Activated CD4-positive, alpha-beta T cell treated with anti-CD3 and anti-CD28 coated beads, Interleukin-2, amount 50 U/mL, for 48 hours (primary cell): ENCODE results near the gene ST6GALNAC3.
"Not testable (repeated sequence)": the region's sequence is repeated elsewhere in the genome, so short reads cannot be mapped to it uniquely, and the experiment has no call there.

Source experiments
- DNase-seq, 2 experiments: peaks; one replicate each; pipeline ENCODE4 v3.0.0-alpha.2; 2020

The ST6GALNAC3 gene

DNA sequence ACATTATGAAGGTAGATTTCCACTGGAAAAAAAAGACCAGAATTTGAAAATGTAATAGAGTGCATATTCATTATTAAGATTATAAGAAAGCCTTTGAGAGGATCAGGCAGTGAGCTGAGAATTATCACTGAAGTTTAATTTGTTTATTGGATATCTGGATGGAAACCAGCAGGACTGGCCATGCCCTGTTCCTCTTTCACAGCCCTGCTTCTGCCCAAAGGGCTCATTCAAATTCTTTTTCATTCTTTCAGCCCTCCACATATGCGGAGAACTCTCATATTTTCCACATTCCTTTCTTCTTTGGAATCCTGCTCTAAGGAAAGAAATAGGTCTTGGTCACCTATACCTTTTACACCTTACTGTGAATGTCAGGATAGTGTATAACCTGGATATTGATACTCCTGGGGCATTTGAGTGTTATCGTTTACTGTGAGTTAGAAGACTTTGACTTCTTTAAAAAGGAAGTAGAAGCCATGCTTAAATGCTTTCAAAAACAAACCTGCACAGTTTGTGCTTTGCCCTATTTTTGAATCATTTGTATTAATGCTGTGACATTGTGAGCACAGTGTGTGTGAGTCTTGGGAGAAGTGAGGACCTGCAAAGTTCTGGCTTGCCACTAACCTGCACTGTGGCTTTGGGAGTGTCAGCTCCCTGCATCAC lies 35.5 kb downstream of the ST6GALNAC3 start:
- no peak for DNase-seq

DNA sequence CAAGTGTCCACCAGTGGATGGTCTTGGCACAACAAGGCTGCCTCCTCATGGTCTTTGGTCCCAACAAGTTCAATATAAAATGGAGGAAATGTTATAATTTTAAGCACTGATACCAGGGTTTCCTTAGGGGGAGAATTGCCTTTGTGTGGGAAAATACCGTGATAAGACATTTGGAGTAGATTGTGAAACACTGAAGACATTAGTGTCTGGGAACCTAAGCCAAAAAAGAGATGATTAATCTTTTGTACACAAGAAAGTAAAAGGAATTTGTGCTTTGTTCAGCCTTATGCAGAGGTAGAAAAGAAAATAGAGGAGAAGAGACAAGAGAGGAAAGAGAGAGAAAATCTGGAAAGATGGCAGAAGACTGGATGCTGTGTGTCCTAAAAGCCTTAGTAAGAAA lies 36.1 kb downstream of the ST6GALNAC3 start:
- no peak for DNase-seq

DNA sequence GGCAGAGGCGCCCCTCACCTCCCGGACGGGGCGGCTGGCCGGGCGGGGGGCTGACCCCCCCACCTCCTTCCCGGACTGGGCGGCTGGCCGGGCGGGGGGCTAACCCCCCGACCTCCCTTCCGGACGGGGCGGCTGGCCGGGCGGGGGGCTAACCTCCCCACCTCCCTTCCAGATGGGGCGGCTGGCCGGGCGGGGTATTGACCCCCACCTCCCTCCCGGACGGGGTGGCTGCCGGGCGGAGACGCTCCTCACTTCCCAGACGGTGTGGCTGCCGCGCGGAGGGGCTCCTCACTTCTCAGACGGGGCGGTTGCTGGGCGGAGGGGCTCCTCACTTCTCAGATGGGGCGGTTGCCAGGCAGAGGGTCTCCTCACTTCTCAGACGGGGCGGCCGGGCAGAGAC lies 37.8 kb downstream of the ST6GALNAC3 start:
- DNase-seq, result not testable (repeated sequence)

DNA sequence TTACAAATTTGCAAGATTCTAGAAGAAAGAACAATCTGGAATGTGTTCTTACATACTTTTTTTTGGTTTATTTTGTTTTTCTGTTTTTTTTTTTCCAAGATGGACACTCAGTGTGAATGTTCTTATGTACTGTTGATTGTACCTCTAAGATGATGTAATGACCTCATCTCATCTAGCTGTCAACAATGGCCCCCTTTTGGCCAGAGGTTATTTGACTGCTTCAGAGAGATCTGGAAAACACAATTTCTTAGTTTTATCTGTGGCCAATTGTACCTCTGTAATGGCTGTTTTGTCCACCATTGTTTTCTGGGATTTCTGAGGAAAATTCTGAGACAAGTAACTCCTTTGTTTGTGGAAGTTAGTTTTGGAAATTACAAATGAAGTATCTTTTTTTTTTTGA lies 38.9 kb downstream of the ST6GALNAC3 start:
- DNase-seq, result no peak

DNA sequence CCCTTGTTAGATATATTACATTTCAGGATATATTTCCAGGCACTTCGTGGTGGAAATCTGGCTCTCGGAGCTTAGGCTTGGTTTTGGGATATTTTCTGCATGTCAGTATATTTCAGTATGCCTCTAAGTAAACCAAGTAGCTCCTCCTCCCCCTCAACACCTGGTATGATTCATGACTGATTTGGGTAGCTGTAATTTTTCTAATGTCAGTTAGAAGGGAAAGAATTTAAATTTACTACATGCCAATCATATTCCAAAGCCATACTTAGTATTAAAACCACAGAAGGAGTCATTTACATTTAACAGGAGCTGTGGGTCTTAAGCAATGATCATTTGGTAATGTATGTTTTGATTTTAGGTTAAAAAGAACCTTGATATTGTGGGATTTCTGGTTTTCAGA lies 40.6 kb downstream of the ST6GALNAC3 start:
- DNase-seq, result no peak

DNA sequence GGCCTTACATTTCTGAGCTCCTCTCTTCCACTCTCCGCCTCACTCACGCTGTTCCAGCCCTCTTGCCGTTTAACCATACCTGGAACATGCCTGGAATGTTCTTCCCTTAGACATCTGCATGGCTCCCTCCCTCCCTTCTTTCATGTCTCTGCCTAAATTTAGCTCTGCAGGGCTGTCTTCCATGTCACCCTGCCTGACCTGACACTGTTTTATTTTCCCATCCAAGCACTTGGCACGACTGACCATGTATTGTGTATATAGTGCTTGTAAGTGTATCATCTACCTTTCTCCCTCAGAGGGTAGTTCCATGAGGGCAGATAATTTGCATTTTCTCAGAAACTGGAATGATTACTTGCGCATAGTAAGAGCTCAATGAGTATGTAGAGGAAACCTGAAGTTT lies 47.3 kb downstream of the ST6GALNAC3 start:
- no peak for DNase-seq

DNA sequence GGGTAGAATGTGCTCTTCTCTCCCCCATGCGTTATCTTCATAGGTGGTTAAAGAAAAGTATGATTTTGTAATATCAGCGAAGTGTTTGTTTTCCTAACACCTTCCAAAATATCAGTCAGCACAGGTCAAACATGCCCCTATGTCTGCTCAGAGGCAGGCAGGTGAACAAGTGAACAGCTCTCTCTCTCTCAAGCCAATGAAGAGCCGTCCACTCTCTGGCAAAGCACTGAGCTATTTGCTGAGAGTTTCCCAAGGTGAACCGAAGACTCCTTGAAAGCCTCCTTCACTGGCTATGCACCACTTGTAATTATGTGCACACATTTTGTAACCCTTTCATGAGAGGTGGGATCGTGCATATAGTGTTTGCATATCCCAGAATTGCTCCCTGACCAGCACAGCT lies 47.7 kb downstream of the ST6GALNAC3 start:
- no peak for DNase-seq

DNA sequence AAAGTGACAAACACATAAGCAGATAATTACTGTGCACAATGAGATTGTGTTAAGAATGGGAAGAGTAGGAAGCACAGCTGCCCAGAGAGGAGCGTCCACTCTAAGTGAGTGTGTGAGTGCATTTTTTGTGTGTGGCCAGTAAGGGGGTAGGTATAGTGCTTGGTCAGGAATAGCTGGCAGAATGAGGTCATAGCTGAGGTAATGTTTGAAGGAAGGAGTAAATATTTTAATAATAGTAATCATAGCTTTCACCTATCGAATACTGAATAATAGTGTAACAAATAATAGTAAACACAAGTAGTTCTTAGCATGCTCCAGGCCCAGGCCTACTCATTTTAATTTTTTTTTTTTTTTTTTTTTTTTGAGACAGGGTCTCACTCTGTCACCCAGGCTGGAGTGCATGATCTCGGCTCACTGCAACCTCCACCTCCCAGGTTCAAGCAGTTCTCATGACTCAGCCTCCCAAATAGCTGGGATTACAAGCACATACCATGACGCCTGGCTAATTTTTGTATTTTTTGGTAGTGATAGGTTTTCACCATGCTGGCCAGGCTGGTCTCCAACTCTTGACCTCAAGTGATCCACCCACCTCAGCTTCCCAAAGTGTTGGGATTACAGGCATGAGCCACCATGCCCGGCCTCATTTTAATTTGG lies 49.0 kb downstream of the ST6GALNAC3 start:
- not testable (repeated sequence) for DNase-seq

DNA sequence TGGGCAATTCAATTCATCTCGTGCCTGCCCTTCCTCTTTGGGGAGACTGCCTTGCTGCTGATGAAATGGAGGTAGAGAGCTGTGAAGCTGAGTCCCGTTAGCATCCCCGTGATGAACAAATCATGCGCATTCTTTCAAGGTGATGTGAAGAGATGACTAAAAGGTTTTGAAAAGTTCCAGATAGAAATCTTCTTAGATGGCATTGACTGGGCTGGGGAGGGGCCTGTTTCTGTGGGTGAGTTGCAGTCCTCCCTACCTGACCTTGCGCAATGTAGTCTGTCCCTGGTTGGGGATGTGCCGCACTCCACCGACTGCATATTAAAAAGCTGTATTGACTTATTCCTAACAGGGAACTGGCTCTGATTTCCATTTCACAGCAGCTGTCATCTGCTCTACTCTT lies 49.6 kb downstream of the ST6GALNAC3 start:
- DNase-seq, result no peak

DNA sequence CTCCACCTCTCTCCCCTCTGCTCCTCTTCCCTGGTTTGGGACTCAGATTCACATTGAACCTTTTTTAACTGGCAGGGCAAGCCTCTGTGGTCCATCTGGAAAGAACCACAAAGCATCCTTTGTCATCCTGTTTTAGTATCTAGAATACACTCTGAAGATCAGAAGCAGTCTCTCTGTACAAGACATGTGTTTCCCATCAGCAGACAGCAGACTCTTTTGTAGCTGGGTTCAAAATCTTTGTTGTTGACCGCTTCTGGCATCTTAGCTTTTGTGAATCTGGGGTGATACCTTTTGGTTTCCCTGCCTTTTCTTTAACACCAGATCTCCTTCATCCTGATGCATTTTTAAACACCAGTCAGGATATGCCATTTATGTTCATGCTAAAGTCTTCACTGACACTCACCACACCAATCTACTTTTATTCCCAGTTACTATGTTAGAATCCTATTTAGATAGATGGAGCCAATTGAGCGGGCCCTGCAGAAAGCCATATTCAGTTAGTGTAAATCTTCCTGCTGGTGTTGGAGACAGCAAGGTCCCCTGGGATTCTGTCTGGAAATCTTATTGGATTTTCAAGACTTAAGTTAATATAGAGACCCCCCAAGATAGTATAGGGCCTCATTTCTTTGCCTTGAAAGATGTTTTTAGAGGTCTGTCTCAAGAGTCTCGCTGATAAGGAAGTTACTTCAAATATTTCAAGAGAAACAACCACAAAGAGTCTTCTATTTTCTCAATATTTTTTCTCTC lies 51.1 kb downstream of the ST6GALNAC3 start:
- no peak for DNase-seq

DNA sequence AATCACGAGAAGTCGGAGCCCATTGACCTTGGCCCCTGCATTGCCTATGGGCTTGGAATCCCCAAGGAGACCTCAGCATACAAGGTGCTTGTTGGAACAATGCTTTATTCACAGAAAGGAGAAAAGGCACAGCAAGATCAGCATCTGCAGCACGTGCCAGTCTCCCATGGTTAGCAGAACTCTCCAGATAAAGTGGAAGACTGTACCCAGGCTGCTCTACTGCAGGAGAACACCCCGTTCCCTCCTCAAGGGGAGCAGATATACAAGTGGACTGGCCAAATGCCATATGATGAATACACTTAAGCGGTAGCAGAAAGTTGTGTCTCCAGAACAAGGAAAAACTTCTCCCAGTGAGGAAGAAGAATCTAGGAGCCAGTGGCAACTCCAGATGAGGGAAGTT lies 53.5 kb downstream of the ST6GALNAC3 start:
- no peak for DNase-seq

DNA sequence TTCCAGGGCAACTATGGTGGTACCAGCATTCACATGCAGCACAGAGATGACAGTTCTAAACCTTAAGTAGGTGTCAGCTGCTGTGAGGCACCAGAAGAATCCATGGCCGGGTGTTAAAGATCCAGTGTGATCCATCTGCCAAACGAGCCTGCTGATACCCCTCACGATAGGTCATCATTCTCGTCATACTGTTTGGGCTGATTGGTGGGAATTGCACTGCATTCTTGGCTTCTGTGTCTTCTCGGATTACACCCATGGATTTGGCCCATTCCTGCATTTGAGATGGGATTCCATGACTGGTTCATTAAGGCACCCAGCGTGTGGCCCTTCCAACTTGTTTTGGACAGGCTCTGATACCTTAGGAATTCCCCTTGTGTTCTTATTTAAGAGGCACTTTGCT lies 55.2 kb downstream of the ST6GALNAC3 start:
- DNase-seq, result no peak

DNA sequence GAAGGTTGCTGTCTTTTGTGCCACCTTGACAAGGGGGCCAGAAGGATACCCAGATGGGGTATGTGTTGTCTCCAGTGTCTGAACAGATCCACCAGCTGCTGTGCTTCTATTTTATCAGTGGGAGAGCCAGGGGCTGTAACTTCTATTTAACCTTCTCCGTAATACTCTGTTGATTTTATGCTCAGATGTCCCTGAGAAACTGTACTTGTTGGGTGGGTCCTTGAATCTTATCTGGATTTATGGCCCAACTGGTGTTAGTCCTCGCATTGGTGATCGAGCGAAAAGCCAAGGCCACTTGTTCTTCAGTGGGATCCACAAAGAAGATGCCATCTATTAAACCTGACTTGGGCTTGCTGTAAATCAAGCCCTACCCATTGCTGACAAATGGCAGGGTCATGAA lies 56.4 kb downstream of the ST6GALNAC3 start:
- no peak for DNase-seq

DNA sequence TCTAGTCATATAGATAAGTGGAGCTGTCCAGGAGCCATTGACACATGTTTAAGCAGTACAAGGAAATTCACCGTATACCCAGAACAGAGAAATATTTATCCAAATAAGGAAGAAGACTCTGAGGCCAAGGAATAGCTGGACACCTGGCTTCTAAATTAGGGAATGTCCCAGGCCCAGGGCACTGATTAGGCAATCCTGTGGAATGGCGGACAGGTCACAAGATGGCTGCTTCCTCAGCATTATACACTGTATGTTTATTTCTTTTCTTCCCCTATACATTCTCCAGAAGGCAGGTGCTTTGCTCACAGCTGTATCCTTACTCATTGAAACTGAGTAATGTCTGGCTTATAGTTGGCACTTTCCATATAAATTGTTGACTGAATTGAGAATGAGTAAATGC lies 59.4 kb downstream of the ST6GALNAC3 start:
- no peak for DNase-seq

DNA sequence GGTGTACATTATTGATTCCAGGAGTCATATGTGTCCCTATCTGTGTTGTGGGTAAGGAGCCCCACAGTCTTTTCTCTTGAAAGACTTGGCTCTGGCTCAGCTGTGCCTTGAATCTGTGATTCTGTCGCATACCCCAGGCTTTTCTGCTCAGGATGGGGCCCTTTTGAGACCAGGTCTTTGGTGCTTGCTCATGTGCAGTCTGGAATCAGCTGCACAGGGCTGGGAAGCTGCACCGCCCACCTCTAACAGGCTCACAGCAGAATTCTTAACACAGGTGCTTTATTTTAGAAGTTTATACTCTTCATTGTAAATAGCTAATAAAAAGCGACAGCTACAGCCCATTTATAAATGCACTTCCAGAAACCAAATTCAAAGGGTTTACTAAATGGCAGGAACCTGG lies 61.3 kb downstream of the ST6GALNAC3 start:
- DNase-seq, result no peak

DNA sequence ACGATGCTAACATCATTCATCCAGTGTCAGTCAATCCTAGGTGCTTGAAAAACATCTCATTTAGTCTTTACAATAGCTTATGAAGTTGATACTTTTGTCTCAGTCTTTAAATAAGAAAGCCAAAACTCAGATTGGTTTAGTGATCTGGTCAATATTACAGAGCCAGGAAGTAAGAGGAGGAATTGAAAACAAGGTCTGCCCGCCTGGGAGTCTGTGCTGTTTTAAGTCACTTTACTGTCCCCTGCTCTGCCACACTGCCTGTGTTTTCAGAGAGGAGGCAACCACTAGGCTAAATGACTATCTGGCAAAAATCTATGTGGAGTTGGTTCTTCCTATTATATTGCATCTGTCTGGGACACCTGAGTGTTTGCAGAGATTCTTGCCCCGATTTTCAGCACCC lies 62.3 kb downstream of the ST6GALNAC3 start:
- no peak for DNase-seq

DNA sequence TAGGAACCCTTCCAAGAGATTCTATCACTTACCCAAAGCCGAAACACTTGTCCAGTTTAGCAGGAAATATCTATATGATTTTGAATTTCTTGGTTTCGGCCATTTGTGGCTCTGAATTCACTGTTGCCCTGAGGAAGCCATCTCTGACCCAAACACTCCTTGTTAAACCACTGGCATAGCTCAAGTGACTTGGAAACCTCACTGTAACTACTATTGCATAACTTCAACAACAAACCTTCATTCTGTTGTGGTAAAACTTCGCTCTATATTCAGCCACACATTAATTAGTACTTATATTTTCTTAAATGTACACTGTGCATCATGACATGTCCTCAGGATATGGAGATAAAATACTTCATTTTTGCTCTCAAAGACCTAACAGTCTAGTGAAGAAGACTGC lies 63.2 kb downstream of the ST6GALNAC3 start:
- no peak for DNase-seq

DNA sequence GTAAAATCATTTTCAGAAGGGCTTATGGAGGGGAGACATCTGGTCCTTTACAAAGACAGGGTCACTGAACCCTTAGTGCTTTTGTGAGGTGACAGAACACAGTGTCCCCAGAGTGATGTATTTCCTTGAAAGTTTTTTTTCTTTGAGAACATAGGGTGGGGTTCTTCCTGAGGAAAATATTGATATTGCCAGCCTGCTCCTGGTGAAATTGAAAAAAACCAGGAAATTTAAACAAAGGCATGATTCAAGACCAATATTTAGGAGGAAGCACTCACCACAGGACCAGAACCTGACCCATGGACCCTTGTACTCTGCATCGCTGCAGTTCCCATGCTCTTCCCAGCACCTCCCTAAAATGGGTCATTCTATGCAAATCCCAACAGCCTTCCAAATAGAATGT lies 63.7 kb downstream of the ST6GALNAC3 start:
- DNase-seq, result no peak

DNA sequence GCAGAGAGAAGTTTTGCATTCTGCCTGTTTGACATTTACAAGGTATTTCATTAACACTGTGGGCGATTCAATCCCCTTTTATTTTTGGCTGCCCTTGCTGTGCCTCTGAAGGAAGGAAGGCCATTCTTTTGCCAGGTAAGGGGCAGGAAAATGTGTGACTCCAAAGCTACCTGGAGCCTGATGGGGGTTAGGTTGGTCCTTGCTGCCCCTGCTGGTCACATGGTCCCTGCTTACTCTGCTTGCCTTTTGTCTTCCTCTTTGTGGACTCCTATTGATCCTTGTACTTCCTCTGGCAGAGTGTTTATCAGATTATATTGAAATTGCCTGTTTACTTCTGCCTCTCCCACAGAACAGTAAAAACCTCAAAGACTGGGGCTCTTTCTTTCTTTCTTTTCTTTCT lies 65.7 kb downstream of the ST6GALNAC3 start:
- no peak for DNase-seq

DNA sequence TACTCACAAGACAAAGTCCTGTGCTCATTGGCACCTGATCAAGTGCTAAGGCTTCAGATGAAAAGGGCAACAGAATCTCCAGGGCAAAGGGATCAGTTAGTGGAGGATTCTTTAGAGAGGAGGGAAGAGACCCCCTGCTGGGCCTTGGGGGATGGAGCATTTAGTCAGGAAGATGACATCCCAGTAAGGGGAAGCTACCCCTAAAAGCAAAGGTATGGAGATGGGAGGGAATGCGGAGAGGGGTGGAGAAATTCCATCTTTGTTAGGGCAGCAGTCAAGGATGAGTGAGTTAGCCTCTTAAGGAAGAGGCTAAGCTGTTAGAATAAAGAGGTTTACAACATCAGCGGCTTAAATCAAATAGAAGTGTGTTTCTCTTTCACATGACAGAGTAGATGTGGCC lies 67.4 kb downstream of the ST6GALNAC3 start:
- no peak for DNase-seq

DNA sequence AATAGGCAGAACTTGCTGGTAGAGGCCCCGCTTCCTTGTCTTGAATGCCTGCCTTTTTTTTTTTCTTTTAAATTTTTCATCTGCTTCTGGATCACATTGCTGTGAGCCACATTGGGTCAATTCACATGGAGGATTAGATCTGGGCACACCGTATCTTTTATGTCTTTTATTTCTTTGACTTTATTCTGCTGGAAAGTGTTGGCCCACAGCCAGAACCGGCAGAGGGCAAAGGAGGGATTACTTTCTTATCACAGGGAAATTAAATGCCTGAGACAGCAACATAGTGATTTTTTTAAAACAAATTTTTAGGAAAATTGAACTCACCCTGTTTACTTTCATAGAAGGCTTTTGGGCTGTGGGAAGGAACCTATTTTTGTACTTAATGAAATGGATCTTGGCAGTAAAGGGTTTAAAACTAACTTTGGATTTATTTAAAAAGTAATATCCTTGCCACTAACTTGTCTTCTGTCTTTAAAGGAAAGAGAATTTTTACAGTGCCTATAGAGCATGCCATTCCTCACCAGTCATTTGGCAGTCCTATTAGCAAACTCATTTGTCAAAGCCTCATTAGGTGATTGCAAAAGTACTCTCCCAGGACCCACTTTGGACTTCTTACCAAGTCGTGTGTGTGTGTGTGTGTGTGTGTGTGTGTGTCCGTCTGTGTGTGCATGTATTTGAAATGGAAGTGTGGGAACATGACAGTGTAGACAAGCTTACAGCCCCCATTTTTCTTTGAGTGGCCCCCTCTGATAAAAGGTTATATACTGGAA lies 68.4 kb downstream of the ST6GALNAC3 start:
- DNase-seq, result no peak

DNA sequence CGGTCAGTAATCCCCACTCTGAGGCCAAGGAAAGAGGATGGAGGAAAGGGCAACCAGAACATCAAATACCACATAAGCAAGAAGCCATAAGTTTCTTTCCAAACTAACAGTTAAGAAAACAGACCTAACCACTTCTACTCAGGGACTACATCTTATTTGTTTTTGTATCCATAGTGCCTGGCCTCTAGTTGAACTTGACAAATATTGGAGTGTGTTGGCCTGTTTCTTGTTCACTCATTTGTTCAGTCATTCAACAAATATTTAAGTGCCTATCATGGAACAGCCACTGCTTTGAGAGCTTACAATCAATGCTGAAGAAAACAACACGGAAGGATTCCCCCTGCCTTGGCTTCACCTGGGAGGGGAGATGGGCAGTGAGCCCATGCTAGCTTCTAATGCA lies 69.7 kb downstream of the ST6GALNAC3 start:
- DNase-seq, result no peak

DNA sequence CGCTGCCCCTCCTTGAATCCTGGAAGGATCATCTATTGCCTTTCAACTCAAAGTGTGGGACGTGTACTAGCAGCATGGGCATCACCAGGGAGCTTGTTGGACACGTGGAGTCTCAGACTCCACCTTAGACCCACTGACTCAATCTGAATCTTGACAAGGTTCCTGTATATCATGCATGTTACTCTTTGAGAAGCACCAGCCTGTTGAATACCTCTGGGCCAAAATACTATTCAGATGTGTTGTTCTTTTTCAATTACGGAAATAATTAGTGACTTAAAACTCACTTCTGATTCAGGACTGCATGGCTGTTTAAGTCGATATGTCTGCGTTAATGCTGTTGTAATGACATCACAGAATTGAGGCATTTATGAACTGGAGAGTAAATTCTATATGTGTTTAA lies 70.8 kb downstream of the ST6GALNAC3 start:
- no peak for DNase-seq

DNA sequence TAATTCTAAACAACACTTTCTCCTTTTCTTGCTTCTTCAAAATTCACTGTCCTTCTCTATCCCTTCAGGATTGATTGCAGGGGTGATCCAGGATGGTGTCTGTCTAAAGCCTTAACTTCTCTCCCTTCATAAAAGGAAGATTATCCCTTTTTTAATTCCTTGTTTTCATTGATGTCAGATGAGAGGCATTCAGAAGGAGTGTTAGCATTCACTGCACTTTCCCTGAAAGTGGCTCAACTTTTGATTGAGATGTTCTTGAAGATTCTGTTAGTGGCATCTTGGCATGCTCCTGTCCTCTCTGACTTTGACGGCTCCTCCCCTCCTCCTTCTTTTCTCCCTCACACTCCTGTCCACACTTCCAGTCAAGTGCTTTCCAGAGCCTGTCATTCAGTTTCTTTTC lies 71.6 kb downstream of the ST6GALNAC3 start:
- no peak for DNase-seq
